ENCODE data around the gene SLC16A12.

- TF ChIP-seq YY1 (IDR thresholded peaks at IDR 0.05): no peak
- no peak for TF ChIP-seq CTCF (IDR thresholded peaks at IDR 0.05; ENCODE audit: low read depth, low read length, missing input control)
- no peak for TF ChIP-seq SP1 (IDR thresholded peaks at IDR 0.05)
- TF ChIP-seq MAX (IDR thresholded peaks at IDR 0.05): no peak
Measured at GRCh38 chr10:89399956-89400355, 135.4 kb downstream of the SLC16A12 start.

Measured in liver (tissue), 3 donors.